ENCODE results near the gene ABCC1. TPM values are rescaled to one million over a fixed set of nuclear protein-coding genes. Genes with fewer than 3 reads are reported as not detected.

Gene ABCC1
- total and polyA plus RNA-seq, 2 of the 8 experiments (the other 6 are each of a cell fraction or from before 2014, with no cell fraction given), result 42.6 to 66.8 TPM

DNA sequence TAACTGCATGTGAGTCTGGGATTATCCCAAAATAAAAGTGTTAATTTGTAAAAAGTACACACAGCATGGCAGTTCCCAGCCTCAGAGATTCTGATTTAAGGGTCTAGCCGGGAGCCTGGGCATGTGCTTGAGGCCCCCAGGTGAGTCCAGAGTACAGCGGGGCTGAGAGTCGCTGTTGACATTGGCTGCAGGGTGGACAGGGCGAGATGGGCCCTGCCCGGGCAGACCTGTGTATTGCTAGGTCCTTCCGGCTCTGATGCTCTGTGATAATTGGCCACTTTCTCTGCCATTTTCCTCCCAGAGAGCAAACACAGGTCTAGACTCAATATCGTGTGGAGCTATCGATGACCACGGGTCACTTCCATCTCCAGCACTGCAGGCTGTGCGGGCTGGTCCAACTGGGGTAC, 200.3 kb downstream of the ABCC1 start:
- FAIRE-seq (no peak), DNase-seq (ENCODE audit: low read depth in 1 of 2, low spot score in 2 of 2) (no peak)
- Histone ChIP-seq H2BK20ac (ENCODE audit: low read length) (no peak overlapping the region), H4K5ac (ENCODE audit: insufficient read length, low read depth, low read length) (no peak overlapping the region), H2AK5ac (ENCODE audit: low read depth, low read length) (no peak overlapping the region), H2BK120ac (replicated peaks; ENCODE audit: low read depth, low read length) (no peak overlapping the region), H3K14ac (ENCODE audit: insufficient read length) (no peak overlapping the region), H3K27ac (ENCODE audit: low read depth, low read length) (no peak overlapping the region), H4K91ac (replicated peaks; ENCODE audit: insufficient read length, low read length) (no peak overlapping the region), H2BK12ac (ENCODE audit: low read depth, low read length) (no peak overlapping the region), H3K18ac (ENCODE audit: extremely low read depth, low read length) (no peak overlapping the region), H3K36me3 (ENCODE audit: control insufficient read depth in 2 of 4, insufficient read depth in 4 of 4, low read length in 3 of 4) (peaks cover 0 to 2% (median 0%) of the 10 kb centered on the region in 4 experiments; a peak in 1 of 8 replicates), H3K27me3 (replicated peaks in 1 of 4; ENCODE audit: control insufficient read depth in 3 of 4, extremely low read depth in 1 of 4, insufficient read depth in 3 of 4, low read length in 3 of 4) (no peaks in the 10 kb centered on the region), H3K9ac (replicated peaks in 1 of 4; ENCODE audit: extremely low read depth in 1 of 4, low read depth in 3 of 4, low read length in 3 of 4) (no peak overlapping the region), H3K4me2 (ENCODE audit: insufficient read depth in 1 of 2, low read depth in 2 of 2, low read length in 2 of 2) (no peak overlapping the region), H2BK15ac (ENCODE audit: low read length) (no peak overlapping the region), H3K4me3 (ENCODE audit: extremely low read depth in 1 of 4, insufficient read depth in 2 of 4, low read depth in 3 of 4, low read length in 4 of 4) (no peak overlapping the region), H3K79me2 (ENCODE audit: control insufficient read depth in 1 of 2, insufficient read depth in 2 of 2, low read length in 2 of 2) (no peaks in the 10 kb centered on the region), H2BK5ac (ENCODE audit: low read depth, low read length) (no peak overlapping the region), H3K23ac (ENCODE audit: insufficient read length) (no peak overlapping the region), H3K79me1 (ENCODE audit: low read depth, low read length) (no peaks in the 10 kb centered on the region), H4K20me1 (replicated peaks in 1 of 2; ENCODE audit: control insufficient read depth in 1 of 2, insufficient read depth in 2 of 2, low read length in 2 of 2) (peaks cover 3% of the 10 kb centered on the region in 2 experiments), H3K4ac (replicated peaks; ENCODE audit: insufficient read length, low read depth, low read length) (no peak overlapping the region), H3K9me3 (ENCODE audit: insufficient read depth in 2 of 2, low read depth in 1 of 2, low read length in 1 of 2) (no peaks in the 10 kb centered on the region), H3K23me2 (ENCODE audit: low read depth, low read length) (no peaks in the 10 kb centered on the region), H3K4me1 (replicated peaks in 1 of 4; ENCODE audit: control insufficient read depth in 3 of 4, insufficient read depth in 4 of 4, low read length in 3 of 4) (peaks cover 0 to 4% (median under 1%) of the 10 kb centered on the region in 4 experiments; a peak in 1 of 7 replicates), H4K8ac (ENCODE audit: extremely low read depth, insufficient read depth, low read length) (no peak overlapping the region), H2AFZ (ENCODE audit: low read length) (no peak overlapping the region), H3K56ac (replicated peaks; ENCODE audit: insufficient read length, low read depth, low read length) (no peak overlapping the region)
- ChIA-PET CTCF (ENCODE audit: partially characterized antibody) (interaction anchor here (1.3 to 3.1 kb wide), 3 partner anchors 19 to 394 kb away, joined by 3 to 11 read pairs (median 5); no protein-coding TSS in a partner anchor), POLR2A (ENCODE audit: partially characterized antibody) (no interaction called here)
- TF ChIP-seq BRCA1 (IDR thresholded peaks at IDR 0.05; ENCODE audit: low read depth, low read length), result no peak
- TF ChIP-seq BACH1 (IDR thresholded peaks at IDR 0.05; ENCODE audit: low read length), result no peak
- no peak for TF ChIP-seq TAF1 (IDR thresholded peaks at IDR 0.05; ENCODE audit: low read depth, low read length)
- no peak for TF ChIP-seq CHD2 (IDR thresholded peaks at IDR 0.05; ENCODE audit: low read length)
- TF ChIP-seq NRF1 (IDR thresholded peaks at IDR 0.05; ENCODE audit: low read depth, low read length), result no peak
- TF ChIP-seq CEBPB (IDR thresholded peaks at IDR 0.05; ENCODE audit: low read depth, low read length), result no peak
- no peak for TF ChIP-seq TCF12 (IDR thresholded peaks at IDR 0.05; ENCODE audit: low read depth, low read length)
- TF ChIP-seq TEAD4 (IDR thresholded peaks at IDR 0.05; ENCODE audit: low read depth, low read length), result no peak
- 89% methylated on average over 10 of the region's 10 CpGs; no CpG with 5 or more reads in 1 of the 2 experiments for WGBS, 2 experiments (ENCODE audit: extremely low coverage in 1 of 2, insufficient coverage in 1 of 2, insufficient read length in 1 of 2, insufficient replicate concordance in 2 of 2, low coverage in 1 of 2, low lambda C conversion rate in 2 of 2, missing lambda C conversion rate in 1 of 2)
